ENCODE results near the gene ARID2.

Gene ARID2

GRCh38 chr12:45944771-45945170 is 215.3 kb downstream of the ARID2 start:
- no peak for DNase-seq

- no peak for DNase-seq
Measured at GRCh38 chr12:45946435-45946834, 216.9 kb downstream of the ARID2 start.

DNA sequence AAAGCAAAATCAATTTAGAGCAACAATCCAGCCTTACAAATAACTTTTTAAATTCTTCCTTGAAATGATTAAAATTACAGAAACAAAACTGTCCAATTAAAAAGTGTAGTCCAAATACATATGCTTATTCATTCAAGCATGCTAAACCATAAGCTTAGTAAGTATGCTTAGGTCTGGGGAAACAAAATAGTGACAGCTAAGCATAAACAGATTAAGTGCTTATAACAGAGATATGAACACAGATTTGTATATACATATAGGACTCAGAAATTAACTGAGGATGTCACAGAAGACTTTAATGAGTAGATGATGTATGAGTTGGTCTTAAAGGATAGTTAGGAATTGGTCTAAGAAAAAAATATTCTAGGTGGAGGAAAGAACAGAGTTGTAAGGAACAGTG is 219.0 kb downstream of the ARID2 start:
- DNase-seq: no peak
